ENCODE results near the gene TRIM33.

The TRIM33 gene

DNA sequence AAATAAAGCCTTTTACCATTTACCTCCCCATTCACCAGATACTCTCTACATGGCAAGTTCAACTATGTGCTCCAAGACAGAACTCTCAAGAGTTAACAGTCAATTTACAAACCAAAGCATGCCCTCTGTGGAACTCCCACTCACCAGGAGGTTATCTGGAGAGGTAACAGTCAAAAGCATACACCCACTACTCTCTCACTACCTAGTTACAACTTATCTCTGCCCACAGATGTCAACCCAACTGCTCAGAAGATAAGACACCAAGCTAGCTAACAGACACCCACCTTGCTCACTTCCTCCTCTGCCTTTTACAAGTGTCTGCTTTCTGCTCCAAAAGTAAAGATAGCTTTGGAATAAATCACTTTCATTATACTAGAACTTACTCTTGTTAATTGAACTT, 131.0 kb downstream of the TRIM33 start:
- Histone ChIP-seq H3K4me3 (ENCODE audit: low read depth, low read length, poor library complexity, severe bottlenecking) (no peak overlapping the region), H3K4me2 (ENCODE audit: low read length) (no peak overlapping the region), H2AFZ (ENCODE audit: low read length) (no peak overlapping the region), H4K20me1 (ENCODE audit: insufficient read depth, low read length) (no peaks in the 10 kb centered on the region), H3K27me3 (ENCODE audit: insufficient read depth, low read length) (no peaks in the 10 kb centered on the region), H3F3A (ENCODE audit: insufficient read depth, low read length) (no peaks in the 10 kb centered on the region), H3K9me3 (ENCODE audit: low read length) (peaks cover 10% of the 10 kb centered on the region), H3K79me2 (ENCODE audit: insufficient read depth, low read length) (no peaks in the 10 kb centered on the region), H3K9ac (ENCODE audit: low read length) (no peak overlapping the region), H3K36me3 (ENCODE audit: insufficient read depth, low read length) (no peaks in the 10 kb centered on the region), H3K27ac (ENCODE audit: low read depth, low read length, poor library complexity, severe bottlenecking) (no peak overlapping the region), H3K9me2 (ENCODE audit: low read depth, low read length) (no peaks in the 10 kb centered on the region), H3K4me1 (ENCODE audit: insufficient read depth, low read length, severe bottlenecking) (no peaks in the 10 kb centered on the region)
- TF ChIP-seq, protein P1, sequence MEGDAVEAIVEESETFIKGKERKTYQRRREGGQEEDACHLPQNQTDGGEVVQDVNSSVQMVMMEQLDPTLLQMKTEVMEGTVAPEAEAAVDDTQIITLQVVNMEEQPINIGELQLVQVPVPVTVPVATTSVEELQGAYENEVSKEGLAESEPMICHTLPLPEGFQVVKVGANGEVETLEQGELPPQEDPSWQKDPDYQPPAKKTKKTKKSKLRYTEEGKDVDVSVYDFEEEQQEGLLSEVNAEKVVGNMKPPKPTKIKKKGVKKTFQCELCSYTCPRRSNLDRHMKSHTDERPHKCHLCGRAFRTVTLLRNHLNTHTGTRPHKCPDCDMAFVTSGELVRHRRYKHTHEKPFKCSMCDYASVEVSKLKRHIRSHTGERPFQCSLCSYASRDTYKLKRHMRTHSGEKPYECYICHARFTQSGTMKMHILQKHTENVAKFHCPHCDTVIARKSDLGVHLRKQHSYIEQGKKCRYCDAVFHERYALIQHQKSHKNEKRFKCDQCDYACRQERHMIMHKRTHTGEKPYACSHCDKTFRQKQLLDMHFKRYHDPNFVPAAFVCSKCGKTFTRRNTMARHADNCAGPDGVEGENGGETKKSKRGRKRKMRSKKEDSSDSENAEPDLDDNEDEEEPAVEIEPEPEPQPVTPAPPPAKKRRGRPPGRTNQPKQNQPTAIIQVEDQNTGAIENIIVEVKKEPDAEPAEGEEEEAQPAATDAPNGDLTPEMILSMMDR (IDR thresholded peaks at IDR 0.05; ENCODE audit: low read length): no peak
- TF ChIP-seq EZH2 (IDR thresholded peaks at IDR 0.05; ENCODE audit: borderline replicate concordance, low read length): no peak

DNA sequence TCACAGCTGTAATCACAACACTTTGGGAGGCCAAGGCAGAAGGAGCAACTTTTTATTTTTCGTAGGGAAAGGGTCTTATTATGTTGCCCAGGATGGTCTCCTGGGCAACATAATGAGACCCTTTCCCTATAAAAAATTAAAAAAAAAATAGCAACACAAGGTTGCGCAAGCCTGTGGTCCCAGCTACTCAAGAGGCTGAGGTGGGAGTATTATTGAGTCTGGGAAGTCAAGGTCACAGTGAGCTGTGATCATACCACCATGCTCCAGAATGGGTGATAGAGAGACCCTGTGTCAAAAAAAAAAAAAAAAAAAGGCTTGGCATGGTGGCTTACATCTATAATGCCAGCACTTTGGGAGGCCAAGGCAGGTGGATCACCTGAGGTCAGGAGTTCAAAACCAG, 131.6 kb downstream of the TRIM33 start:
- H3K27me3 ChIP-seq (ENCODE audit: insufficient read depth, low read length): no peaks in the 10 kb centered on the region
- no peaks in the 10 kb centered on the region for H3K4me1 ChIP-seq (ENCODE audit: insufficient read depth, low read length, severe bottlenecking)
- H3F3A ChIP-seq (ENCODE audit: insufficient read depth, low read length): no peaks in the 10 kb centered on the region
- H3K9me3 ChIP-seq (ENCODE audit: low read length): peaks cover 8% of the 10 kb centered on the region; the same call in 1 of the 2 replicates
- no peak overlapping the region for H3K4me2 ChIP-seq (ENCODE audit: low read length)
- no peaks in the 10 kb centered on the region for H3K36me3 ChIP-seq (ENCODE audit: insufficient read depth, low read length)
- H3K4me3 ChIP-seq (ENCODE audit: low read depth, low read length, poor library complexity, severe bottlenecking): no peak overlapping the region
- no peak overlapping the region for H2AFZ ChIP-seq (ENCODE audit: low read length)
- no peaks in the 10 kb centered on the region for H3K9me2 ChIP-seq (ENCODE audit: low read depth, low read length)
- H3K79me2 ChIP-seq (ENCODE audit: insufficient read depth, low read length): no peaks in the 10 kb centered on the region
- no peak overlapping the region for H3K9ac ChIP-seq (ENCODE audit: low read length)
- no peak overlapping the region for H3K27ac ChIP-seq (ENCODE audit: low read depth, low read length, poor library complexity, severe bottlenecking)
- no peaks in the 10 kb centered on the region for H4K20me1 ChIP-seq (ENCODE audit: insufficient read depth, low read length)
- TF ChIP-seq EZH2 (IDR thresholded peaks at IDR 0.05; ENCODE audit: borderline replicate concordance, low read length): no peak
- TF ChIP-seq, protein P1 (IDR thresholded peaks at IDR 0.05; ENCODE audit: low read length): no peak

DNA sequence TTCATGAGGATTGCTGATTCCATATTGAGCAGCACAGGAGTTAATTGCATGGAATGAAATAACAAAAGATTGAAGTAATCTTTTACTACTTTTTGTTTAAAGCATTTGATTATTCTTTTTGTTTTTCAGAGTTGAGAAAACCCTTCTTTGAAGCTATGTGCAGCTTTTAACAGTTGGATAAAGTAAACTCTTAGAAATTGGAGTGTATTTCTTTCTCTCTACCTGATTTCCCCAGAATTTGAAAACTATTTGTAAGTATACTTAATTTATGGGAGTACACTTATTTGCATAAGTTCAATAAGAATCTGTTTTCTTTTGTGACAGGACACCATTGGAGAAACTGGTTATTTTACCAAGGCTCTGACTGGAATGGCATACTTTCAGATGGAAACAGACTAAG, 133.6 kb downstream of the TRIM33 start:
- Histone ChIP-seq H4K20me1 (ENCODE audit: insufficient read depth, low read length) (no peaks in the 10 kb centered on the region), H3F3A (ENCODE audit: insufficient read depth, low read length) (no peaks in the 10 kb centered on the region), H3K27me3 (ENCODE audit: insufficient read depth, low read length) (no peaks in the 10 kb centered on the region), H3K9me3 (ENCODE audit: low read length) (peaks cover 10% of the 10 kb centered on the region; the same call in 1 of the 2 replicates), H3K4me2 (ENCODE audit: low read length) (no peak overlapping the region), H3K36me3 (ENCODE audit: insufficient read depth, low read length) (no peaks in the 10 kb centered on the region), H3K9ac (ENCODE audit: low read length) (no peak overlapping the region), H3K27ac (ENCODE audit: low read depth, low read length, poor library complexity, severe bottlenecking) (no peak overlapping the region), H2AFZ (ENCODE audit: low read length) (no peak overlapping the region), H3K4me1 (ENCODE audit: insufficient read depth, low read length, severe bottlenecking) (no peaks in the 10 kb centered on the region), H3K9me2 (ENCODE audit: low read depth, low read length) (no peaks in the 10 kb centered on the region), H3K4me3 (ENCODE audit: low read depth, low read length, poor library complexity, severe bottlenecking) (no peak overlapping the region), H3K79me2 (ENCODE audit: insufficient read depth, low read length) (no peaks in the 10 kb centered on the region)
- no peak for TF ChIP-seq EZH2 (IDR thresholded peaks at IDR 0.05; ENCODE audit: borderline replicate concordance, low read length)
- TF ChIP-seq, protein P1 (IDR thresholded peaks at IDR 0.05; ENCODE audit: low read length): no peak
